K562 (cell line): Measurements from ENCODE around the gene WWTR1. TPM values are rescaled to one million over a fixed set of nuclear protein-coding genes. Genes with fewer than 3 reads are reported as not detected.

Source experiments
- ATAC-seq: fragments of 200-7000 bp; cut with Tn5 transposase; 3 replicates; pipeline ENCODE4 v1.9.1; 2020; ENCODE audit warnings: moderate library complexity
- BruUV-seq: library from RNA; stranded (reverse); fragments of 400-500 nt; replicated peaks from 2 replicates; lab custom pipeline; 2021; lab: Mats Ljungman, UMichigan
- CTCF ChIA-PET: fragments of 300-600 bp; formaldehyde crosslinking; extraction: SDS; loops from one replicate; lab custom pipeline; 2021; ENCODE audit warnings: low intra/inter-chr PET ratio; lab: Yijun Ruan, JAX
- POLR2A ChIA-PET: fragments of 300-600, 350-650 bp; sonication (Branson Sonifier 250); formaldehyde crosslinking; extraction: SDS; loops from one replicate; lab custom pipeline; 2021; ENCODE audit warnings: antibody characterized with exemption, inconsistent platforms; lab: Yijun Ruan, JAX
- DNase-seq, 4 experiments: peaks; one replicate each; pipeline versions ENCODE4 v3.0.0 to v3.0.0-alpha.2; 2011 to 2018; ENCODE audit warnings: low spot score in 3 of 4, mixed read lengths in 3 of 4; ENCODE audit errors: extremely low read depth in 1 of 4
- FAIRE-seq: peaks from 2 replicates; lab custom pipeline; 2011; peaks lifted over from hg19 to GRCh38; lab: Jason Lieb, UNC
- H2AFZ ChIP-seq: 2 replicates; pipeline ENCODE4 v1.6.0; 2011; ENCODE audit warnings: low read depth, low read length, control low read depth, inconsistent platforms
- H3K27ac ChIP-seq: fragments of 200-600 bp; 3 replicates; pipeline ENCODE4 v1.8.0; 2011; ENCODE audit warnings: low read depth, mild to moderate bottlenecking, control low read depth, inconsistent platforms, low read length, moderate library complexity, mixed read lengths; ENCODE audit errors: extremely low read depth
- H3K27me3 ChIP-seq, 2 experiments: fragments of 300-600 bp in 1 of 2; 2 replicates in 1 of 2; 3 replicates in 1 of 2; pipeline versions ENCODE4 v1.6.0 to v1.8.0; 2011; ENCODE audit warnings: inconsistent platforms in 2 of 2, low read length in 2 of 2, mild to moderate bottlenecking in 1 of 2, mixed read lengths in 1 of 2, moderate library complexity in 1 of 2; ENCODE audit not compliant: control insufficient read depth in 2 of 2, insufficient read depth in 2 of 2
- H3K36me3 ChIP-seq: fragments of 300-600 bp; 3 replicates; pipeline ENCODE4 v1.8.0; 2011; ENCODE audit warnings: mild to moderate bottlenecking, low read length, inconsistent platforms; ENCODE audit not compliant: control insufficient read depth, insufficient read depth
- H3K4me1 ChIP-seq, 2 experiments: fragments of 200-600 bp in 1 of 2; replicated peaks in 1 of 2; 2 replicates in 1 of 2; 3 replicates in 1 of 2; pipeline versions ENCODE4 v1.5.1 to v1.8.0; 2011; ENCODE audit warnings: inconsistent platforms in 2 of 2, low read length in 2 of 2, mild to moderate bottlenecking in 1 of 2, mixed read lengths in 1 of 2, moderate library complexity in 1 of 2; ENCODE audit not compliant: control insufficient read depth in 2 of 2, insufficient read depth in 2 of 2
- H3K4me2 ChIP-seq: 2 replicates; pipeline ENCODE4 v1.6.1; 2011; ENCODE audit warnings: low read length, control low read depth, inconsistent platforms, mixed read lengths; ENCODE audit not compliant: insufficient read depth
- H3K4me3 ChIP-seq: fragments of 200-600 bp; sonication (generic), shearing (Covaris generic); 2 replicates; pipeline ENCODE4 v1.5.1; 2016; ENCODE audit warnings: control low read depth, inconsistent platforms
- H3K79me2 ChIP-seq: fragments of 200-600 bp; 3 replicates; pipeline ENCODE4 v1.8.0; 2011; ENCODE audit warnings: low read length, inconsistent platforms; ENCODE audit not compliant: control insufficient read depth, insufficient read depth
- H3K9ac ChIP-seq, 2 experiments: 2 replicates each; pipeline versions ENCODE4 v1.6.0 to v1.6.1; 2011; ENCODE audit warnings: low read depth in 2 of 2, low read length in 2 of 2, control low read depth in 1 of 2, inconsistent platforms in 1 of 2, mild to moderate bottlenecking in 1 of 2, mixed read lengths in 1 of 2; ENCODE audit not compliant: insufficient read depth in 1 of 2
- H3K9me1 ChIP-seq: one replicate; pipeline ENCODE4 v1.6.0; 2011; ENCODE audit warnings: inconsistent platforms, mild to moderate bottlenecking, low read length, moderate library complexity; ENCODE audit not compliant: control insufficient read depth, insufficient read depth
- H3K9me3 ChIP-seq: replicated peaks from 2 replicates; pipeline ENCODE4 v1.5.1; 2011; ENCODE audit warnings: low read depth, low read length, inconsistent platforms; ENCODE audit not compliant: control insufficient read depth, insufficient read depth
- H4K20me1 ChIP-seq: replicated peaks from 2 replicates; pipeline ENCODE4 v1.6.1; 2011; ENCODE audit warnings: low read length, inconsistent platforms, mixed read lengths; ENCODE audit not compliant: control insufficient read depth, insufficient read depth
- HMGXB4 ChIP-seq: sonication (generic); formaldehyde crosslinking; IDR thresholded peaks from 2 replicates; pipeline ENCODE4 v1.8.1; 2023; ENCODE audit warnings: mild to moderate bottlenecking, missing genetic modification reagents
- HSF4 ChIP-seq: fragments of 250-450 bp; sonication (Bioruptor Pico); IDR thresholded peaks from 2 replicates; pipeline ENCODE4 v2.1.2; 2022; ENCODE audit warnings: mild to moderate bottlenecking, moderate library complexity, borderline replicate concordance
- RFX5 ChIP-seq: IDR thresholded peaks from 2 replicates; pipeline ENCODE4 v1.6.1; 2011; ENCODE audit warnings: low read depth, mild to moderate bottlenecking, improper control_type of control experiment, low read length
- TFAM ChIP-seq: fragments of 250-450 bp; sonication (Bioruptor Pico); conservative IDR thresholded peaks from 2 replicates; pipeline ENCODE4 v1.5.0; 2021; ENCODE audit warnings: mild to moderate bottlenecking, moderate library complexity
- XRCC3 ChIP-seq: fragments of 450-650 bp; IDR thresholded peaks from 2 replicates; pipeline ENCODE4 v1.6.1; 2017; ENCODE audit warnings: mild to moderate bottlenecking, moderate library complexity
- ZNF239 ChIP-seq: fragments of 250-450 bp; sonication (Bioruptor Pico); IDR thresholded peaks from 2 replicates; pipeline ENCODE4 v1.4.0; 2020; ENCODE audit warnings: mild to moderate bottlenecking
- ZNF280B ChIP-seq: fragments of 250-450 bp; sonication (Bioruptor Pico); IDR thresholded peaks from 2 replicates; pipeline ENCODE4 v1.5.1; 2021; ENCODE audit warnings: mild to moderate bottlenecking
- WGBS: fragments of 100-300 bp; shearing (Covaris generic); methylation state at CpG from one replicate; pipeline ENCODE4 v1.1.6; 2016; ENCODE audit warnings: low coverage, mixed read lengths; ENCODE audit not compliant: insufficient coverage; ENCODE audit errors: missing lambda C conversion rate; 5-methylcytosine and 5-hydroxymethylcytosine counted together
- in situ Hi-C: fragments of 300-500 bp; cut with MboI; formaldehyde crosslinking; loops from 4 replicates; pipeline ENCODE4 v1.15.0; 2018; ENCODE audit warnings: inconsistent platforms, mixed read lengths
- intact Hi-C: fragments of 100-400 bp; cut with micrococcal nuclease; formaldehyde crosslinking; loops from 2 replicates; pipeline ENCODE4 v1.14.2; 2022
- polyA plus RNA-seq, 8 experiments: library from polyadenylated mRNA; depleted of rRNA in 4 of 8; stranded (reverse) in 5 of 8; unstranded in 3 of 8; fragments of >200 nt; fragmentation: Nextera tagmentation in 2 of 8; fragmentation: Illumina TruSeq in 1 of 8; extraction: Ambion mirVana in 2 of 8; extraction: Trizol in 1 of 8; gene quantifications; 2 replicates each; pipeline versions ENCODE4 v1.2.1 to v1.2.3, GENCODE V29; 2011 to 2014; ENCODE audit warnings: inconsistent platforms in 1 of 8, missing spikeins in 1 of 8
- total RNA-seq, 7 experiments: library from RNA; depleted of rRNA in 6 of 7; stranded (reverse); fragments of >200 nt in 6 of 7; fragmentation: Illumina TruSeq in 2 of 7; extraction: Trizol in 2 of 7; gene quantifications; 2 replicates each; pipeline versions ENCODE4 v1.2.1 to v1.2.3, GENCODE V29; 2011 to 2021; ENCODE audit warnings: low replicate concordance in 1 of 7

WWTR1 gene
- total and polyA plus RNA-seq, 9 of the 15 experiments (the other 6 are each of a cell fraction or from before 2014, with no cell fraction given): 0.04 to 1.5 (median 0.60) TPM

- ATAC-seq (no peak), FAIRE-seq (no peak), DNase-seq (no peak)
- H3K4me2 ChIP-seq: no peak overlapping the region
- no peaks in the 10 kb centered on the region; the same call in 1 of the 2 replicates for H4K20me1 ChIP-seq
- no peak for TF ChIP-seq HMGXB4 (CRISPR knock-in tag)
- no peak for TF ChIP-seq ZNF239
- no peak for TF ChIP-seq ZNF280B (CRISPR knock-in tag)
- TF ChIP-seq HSF4 (CRISPR knock-in tag): no peak
- TF ChIP-seq RFX5: no peak
- no peak for TF ChIP-seq TFAM (CRISPR knock-in tag)
- no peak for TF ChIP-seq XRCC3
- no peaks in the 10 kb centered on the region for H3K36me3 ChIP-seq
- no peaks in the 10 kb centered on the region for H3K4me1 ChIP-seq
- H3K9ac ChIP-seq: no peak overlapping the region
- peaks cover 0 to 8% of the 10 kb centered on the region in 2 experiments; a peak in 3 of 5 replicates for H3K27me3 ChIP-seq
- BruUV-seq: no TSS peak
- H3K9me1 ChIP-seq: no peaks in the 10 kb centered on the region
- H2AFZ ChIP-seq: no peak overlapping the region
- POLR2A ChIA-PET: no interaction called here
- in situ Hi-C loops: loop anchor here (25.0 kb wide), 1 partner anchor 536 kb away; no protein-coding TSS in a partner anchor
- H3K79me2 ChIP-seq: no peaks in the 10 kb centered on the region
- 0% methylated on average over 4 of the region's 4 CpGs for WGBS
- intact Hi-C loops: no loop called here
- H3K9me3 ChIP-seq: no peaks in the 10 kb centered on the region
- no peak overlapping the region for H3K27ac ChIP-seq
- CTCF ChIA-PET: no interaction called here
- H3K4me3 ChIP-seq: no peak overlapping the region
Observed at GRCh38 chr3:149497966-149498670, 159.7 kb downstream of the WWTR1 start.
